Superior temporal gyrus (tissue), 1 donor: Measurements from ENCODE around the gene RSPO1.

Experiments used
- DNase-seq: peaks from one replicate; pipeline ENCODE4 v3.0.0-alpha.2; 2016; ENCODE audit errors: extremely low spot score

Gene RSPO1

DNA sequence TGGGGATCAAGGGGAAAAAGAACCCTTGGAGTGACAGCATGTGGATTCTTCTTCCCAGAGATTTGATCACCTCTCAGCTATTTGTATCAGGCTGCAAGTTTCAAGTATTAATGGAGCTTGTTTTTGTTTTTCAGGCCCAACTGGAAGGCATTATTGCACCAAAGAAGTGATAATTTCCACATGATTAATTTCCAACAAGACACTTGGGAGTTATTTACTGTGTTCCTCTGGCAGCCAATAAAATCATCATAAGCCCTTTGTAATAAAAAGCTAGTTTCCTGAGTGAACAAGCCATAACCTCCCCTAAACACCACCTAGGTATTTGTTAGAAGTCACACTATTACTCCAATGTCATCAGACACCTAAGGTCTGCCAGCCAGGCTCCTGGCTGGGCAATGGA, 69.8 kb downstream of the RSPO1 start:
- no peak for DNase-seq

DNA sequence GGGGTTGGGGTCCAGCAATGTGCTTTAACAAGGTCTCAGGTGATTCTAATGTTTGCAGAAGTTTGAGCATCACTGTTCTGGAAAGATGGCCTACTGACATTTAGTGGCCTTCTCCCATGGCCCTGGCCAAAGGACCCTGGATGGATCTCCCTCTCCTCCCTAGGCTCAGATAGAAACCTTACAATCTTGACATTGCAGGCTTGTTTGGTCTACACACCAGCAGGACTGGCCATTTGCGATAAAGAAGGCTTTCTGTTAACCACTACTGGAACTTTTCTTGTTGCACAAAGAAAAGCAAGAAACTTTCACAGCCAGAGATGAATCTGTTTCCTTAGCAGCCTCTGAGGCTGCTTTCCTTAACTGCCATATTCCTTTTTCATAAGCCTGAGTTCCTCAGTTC, 71.7 kb downstream of the RSPO1 start:
- no peak for DNase-seq
